T-cell (primary cell): ENCODE results near the gene TSC2. TPM values are rescaled to one million over a fixed set of nuclear protein-coding genes. Genes with fewer than 3 reads are reported as not detected.
A peak's percentile ranks its signal among the peaks of the same experiment; 100 is the strongest.

Experiments used
- ATAC-seq, 4 experiments: fragments of 200-7000 bp in 3 of 4; fragments of 150-1000 bp in 1 of 4; cut with Tn5 transposase; replicated peaks in 1 of 4; 1 replicate in 3 of 4; 2 replicates in 1 of 4; pipeline ENCODE4 v1.10.0; 2021; ENCODE audit warnings: moderate library complexity in 3 of 4, mild to moderate bottlenecking in 2 of 4, moderate number of reproducible peaks in 1 of 4
- CTCF ChIA-PET, 2 donors: fragments of 300-600 bp; sonication (Branson Sonifier 250); formaldehyde crosslinking; loops; one replicate each; lab custom pipeline; 2022; ENCODE audit warnings: antibody characterized with exemption in 2 of 2; lab: Charles Lee
- POLR2A ChIA-PET, 2 donors: fragments of 300-600 bp; sonication (Branson Sonifier 250); formaldehyde crosslinking; loops; one replicate each; lab custom pipeline; 2022; ENCODE audit warnings: antibody characterized with exemption in 2 of 2; lab: Charles Lee
- DNase-seq, 35 experiments: peaks; one replicate each; pipeline versions ENCODE4 v3.0.0 to v3.0.0-alpha.2; 2013 to 2023
- H3K27ac ChIP-seq: one replicate; pipeline ENCODE4 v1.5.1; 2013; ENCODE audit warnings: low read length
- H3K27me3 ChIP-seq, 2 experiments: replicated peaks in 1 of 2; 1 replicate in 1 of 2; 2 replicates in 1 of 2; pipeline versions ENCODE4 v1.6.1 to v1.7.0; 2013; ENCODE audit warnings: low read length in 1 of 2, mixed read lengths in 1 of 2; ENCODE audit not compliant: control insufficient read depth in 2 of 2, insufficient read depth in 2 of 2; ENCODE audit errors: extremely low read depth in 1 of 2
- H3K36me3 ChIP-seq, 2 donors: 1 replicate in 1 of 2; 2 replicates in 1 of 2; pipeline versions ENCODE4 v1.6.1 to v1.7.0; 2013; ENCODE audit warnings: low read length in 1 of 2; ENCODE audit not compliant: control insufficient read depth in 2 of 2, insufficient read depth in 1 of 2; ENCODE audit errors: extremely low read depth in 1 of 2
- H3K4me1 ChIP-seq, 2 experiments: 1 replicate in 1 of 2; 2 replicates in 1 of 2; pipeline versions ENCODE4 v1.6.1 to v1.7.0; 2013; ENCODE audit warnings: low read length in 2 of 2, mixed read lengths in 1 of 2; ENCODE audit not compliant: insufficient read depth in 2 of 2, control insufficient read depth in 1 of 2; ENCODE audit errors: extremely low read depth in 1 of 2
- H3K4me3 ChIP-seq, 2 donors: 1 replicate in 1 of 2; 2 replicates in 1 of 2; pipeline versions ENCODE4 v1.5.1 to v1.7.0; 2013; ENCODE audit warnings: mild to moderate bottlenecking in 2 of 2, low read length in 1 of 2, moderate library complexity in 1 of 2; ENCODE audit not compliant: control insufficient read depth in 1 of 2; ENCODE audit errors: extremely low read depth in 1 of 2
- H3K9me3 ChIP-seq: 2 replicates; pipeline ENCODE4 v1.7.0; 2013
- H3K27ac Mint-ChIP-seq, 2 donors: one replicate each; pipeline ENCODE4 v1.8.0; 2020 to 2021; ENCODE audit warnings: mild to moderate bottlenecking in 2 of 2, mixed read lengths in 2 of 2
- H3K27me3 Mint-ChIP-seq, 2 donors: one replicate each; pipeline ENCODE4 v1.8.0; 2021 to 2022; ENCODE audit warnings: mixed read lengths in 2 of 2
- H3K36me3 Mint-ChIP-seq: one replicate; pipeline ENCODE4 v1.8.0; 2021; ENCODE audit warnings: mixed read lengths
- H3K4me1 Mint-ChIP-seq, 3 donors: one replicate each; pipeline ENCODE4 v1.8.0; 2020 to 2022; ENCODE audit warnings: mixed read lengths in 3 of 3, mild to moderate bottlenecking in 1 of 3
- H3K4me3 Mint-ChIP-seq, 3 donors: one replicate each; pipeline ENCODE4 v1.8.0; 2020 to 2022; ENCODE audit warnings: mild to moderate bottlenecking in 3 of 3, mixed read lengths in 3 of 3, moderate library complexity in 3 of 3
- H3K9me3 Mint-ChIP-seq, 3 donors: one replicate each; pipeline ENCODE4 v1.8.0; 2020 to 2022; ENCODE audit warnings: mixed read lengths in 3 of 3
- WGBS: methylation state at CpG from one replicate; pipeline ENCODE4 v1.1.5; 2013; ENCODE audit warnings: missing lambda C conversion rate; ENCODE audit not compliant: insufficient coverage; 5-methylcytosine and 5-hydroxymethylcytosine counted together
- total RNA-seq, 35 experiments: library from RNA in 6 of 35; stranded (reverse) in 6 of 35; fragments of 120-200 nt in 1 of 35; gene quantifications; one replicate each; pipeline versions ENCODE4 v1.2.1 to v1.2.4 and lab custom pipeline; 2013 to 2026

Gene TSC2
- total RNA-seq, 5 donors from 2014 or later (not counting 1 experiment from before 2014, with no cell fraction given), result 134 to 181 (median 161) TPM

DNA sequence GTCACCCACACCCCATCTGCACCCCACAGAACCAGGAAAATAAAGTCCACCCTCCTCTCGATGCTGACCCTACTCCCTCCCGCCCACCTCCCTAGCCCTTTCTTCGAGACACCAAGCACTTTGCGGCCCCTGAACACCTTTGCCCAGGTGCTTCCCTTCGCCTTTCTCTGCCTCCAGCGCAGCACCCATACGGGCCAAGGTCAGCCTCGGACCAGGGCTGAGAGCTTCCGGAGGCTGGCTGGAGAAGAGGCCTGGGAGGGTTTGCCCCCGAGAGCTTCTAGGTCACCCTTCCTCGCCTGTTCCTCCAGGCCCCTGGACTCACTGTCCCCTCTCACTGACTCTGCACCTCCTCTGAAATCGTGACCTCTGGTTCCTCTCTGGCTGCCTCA, 23.8 kb upstream of the TSC2 start:
- CTCF ChIA-PET, result interaction anchor here in 1 of 2 donors (0.8 to 1.0 kb wide), 2 partner anchors 117 to 129 kb away, joined by 3 read pairs; no protein-coding TSS in a partner anchor
- 90% methylated on average over 12 of the region's 12 CpGs for WGBS
- Mint-ChIP-seq H3K4me3 (peak overlapping the region in 1 of 3 donors; percentile 32), H3K9me3 (no peaks in the 10 kb centered on the region), H3K27me3 (peaks cover 8 to 26% of the 10 kb centered on the region in 2 donors), H3K36me3 (no peaks in the 10 kb centered on the region), H3K4me1 (peaks cover 13 to 30% (median 16%) of the 10 kb centered on the region in 3 donors), H3K27ac (peak overlapping the region in 1 of 2 donors; percentile 52)
- H3K9me3 ChIP-seq, result no peaks in the 10 kb centered on the region
- peaks cover 2 to 50% of the 10 kb centered on the region in 2 experiments for H3K4me1 ChIP-seq
- H3K4me3 ChIP-seq, result no peak overlapping the region
- DNase-seq (no peak), ATAC-seq (no peak)
- peaks cover 0 to 61% of the 10 kb centered on the region in 2 experiments for H3K27me3 ChIP-seq
- H3K36me3 ChIP-seq, result no peaks in the 10 kb centered on the region
- H3K27ac ChIP-seq, result no peak overlapping the region
- POLR2A ChIA-PET, result no interaction called here

DNA sequence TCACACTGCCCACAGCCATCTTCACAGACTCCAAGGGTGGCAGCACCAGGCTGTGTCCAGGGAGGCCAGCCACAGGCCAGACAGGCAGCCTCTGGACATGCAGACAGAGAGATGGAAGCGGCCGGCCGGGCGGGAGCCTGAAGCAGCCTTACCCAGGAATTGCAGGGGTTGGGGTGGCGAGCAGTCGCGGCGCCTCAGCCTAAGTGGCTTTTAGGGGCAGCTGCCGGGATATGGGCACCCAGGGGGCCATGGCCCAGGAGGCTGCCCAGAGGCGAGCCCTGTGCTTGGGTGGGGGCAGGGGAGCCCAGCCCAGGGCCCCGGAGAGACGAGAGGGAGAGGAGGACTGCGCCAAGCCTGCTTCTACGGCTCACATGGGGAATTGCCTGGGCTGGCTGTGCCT, 22.5 kb upstream of the TSC2 start:
- H3K9me3 ChIP-seq, result no peaks in the 10 kb centered on the region
- Mint-ChIP-seq H3K9me3 (no peaks in the 10 kb centered on the region), H3K27ac (peak overlapping the region in 1 of 2 donors; percentile 27), H3K36me3 (no peaks in the 10 kb centered on the region), H3K4me1 (peaks cover 13 to 30% (median 16%) of the 10 kb centered on the region in 3 donors), H3K27me3 (peaks cover 8 to 24% of the 10 kb centered on the region in 2 donors), H3K4me3 (peak overlapping the region; percentile 36 to 72 (median 51))
- H3K4me1 ChIP-seq, result peaks cover 2 to 47% of the 10 kb centered on the region in 2 experiments
- WGBS, result 97% methylated on average over 10 of the region's 14 CpGs
- H3K27me3 ChIP-seq, result peaks cover 0 to 51% of the 10 kb centered on the region in 2 experiments
- ChIA-PET POLR2A (no interaction called here), CTCF (no interaction called here)
- H3K27ac ChIP-seq, result no peak overlapping the region
- ATAC-seq, result no peak
- DNase-seq, result no peak
- H3K4me3 ChIP-seq, result no peak overlapping the region
- no peaks in the 10 kb centered on the region for H3K36me3 ChIP-seq

DNA sequence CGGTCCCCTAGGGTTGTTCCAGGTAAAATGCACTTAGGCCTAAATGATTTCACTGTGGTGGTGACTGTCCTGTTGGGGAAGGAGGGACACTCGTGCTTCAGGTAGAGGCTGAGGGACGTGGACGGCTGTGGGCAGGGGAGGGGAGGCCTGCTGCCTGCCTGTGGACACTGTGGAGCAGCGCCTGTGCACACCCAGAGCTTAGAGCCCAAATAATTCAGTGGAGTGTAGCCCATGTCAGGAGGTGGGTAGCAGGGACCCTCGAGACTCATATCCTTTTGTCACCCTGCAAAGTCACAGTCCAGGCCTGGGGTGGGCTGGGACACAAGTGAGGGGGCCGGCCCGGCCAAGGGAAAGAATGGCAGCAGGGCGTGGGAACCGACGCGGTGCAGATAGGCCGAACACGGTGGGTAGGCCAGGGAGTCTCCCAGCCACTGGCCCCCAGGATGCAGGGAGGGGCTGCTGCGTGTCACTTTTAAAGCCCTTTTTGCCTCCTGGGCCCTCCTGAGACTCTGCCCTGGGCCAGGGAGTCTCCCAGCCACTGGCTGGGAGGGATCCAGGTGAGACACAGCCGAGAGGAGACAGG, 21.8 kb upstream of the TSC2 start:
- WGBS, result 96% methylated on average over 15 of the region's 16 CpGs
- Mint-ChIP-seq H3K4me3 (peak overlapping the region; percentile 56 to 72 (median 63)), H3K36me3 (no peaks in the 10 kb centered on the region), H3K4me1 (peaks cover 13 to 26% (median 14%) of the 10 kb centered on the region in 3 donors), H3K27ac (no peak overlapping the region), H3K9me3 (no peaks in the 10 kb centered on the region), H3K27me3 (peaks cover 8 to 19% of the 10 kb centered on the region in 2 donors)
- ChIA-PET CTCF (no interaction called here), POLR2A (interaction anchor here in 1 of 2 donors (0.6 kb wide), 1 partner anchor 129 kb away, joined by 3 read pairs; the partner anchor contains the start of gene TRAF7)
- H3K4me1 ChIP-seq, result peaks cover 2 to 41% of the 10 kb centered on the region in 2 experiments
- DNase-seq (no peak), ATAC-seq (no peak)
- H3K27ac ChIP-seq, result no peak overlapping the region
- peak overlapping the region in 1 of 2 donors; percentile 46 for H3K4me3 ChIP-seq
- H3K36me3 ChIP-seq, result no peaks in the 10 kb centered on the region
- peaks cover 0 to 44% of the 10 kb centered on the region in 2 experiments for H3K27me3 ChIP-seq
- no peaks in the 10 kb centered on the region for H3K9me3 ChIP-seq

DNA sequence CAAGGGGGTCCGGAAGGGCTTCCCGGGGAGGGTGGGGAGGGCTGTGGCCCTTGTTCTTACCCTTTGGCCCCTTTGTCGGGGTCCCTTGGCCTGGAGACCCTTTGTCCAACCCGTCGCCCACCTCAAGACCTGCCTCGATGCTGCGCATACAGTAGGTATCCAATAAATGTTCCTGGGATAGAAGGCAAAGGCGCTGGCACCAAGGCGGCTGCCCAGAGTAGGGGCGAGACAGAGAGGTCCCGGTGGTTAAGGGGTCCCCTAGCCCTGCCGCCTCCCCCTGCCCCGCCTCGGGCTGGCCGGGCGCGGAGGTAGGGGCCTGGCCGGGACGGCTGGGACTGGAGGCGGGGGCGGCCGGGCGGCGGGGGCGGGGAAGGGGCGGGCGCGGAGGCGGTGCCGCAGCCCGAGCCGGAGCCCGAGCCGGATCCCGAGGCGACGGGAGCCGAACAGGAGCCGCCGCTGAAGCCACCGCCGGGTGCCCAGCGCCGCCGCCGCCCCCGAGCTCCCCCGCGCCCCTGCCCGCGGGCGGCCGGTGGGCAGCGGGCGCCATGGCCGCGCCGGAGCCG, 21.2 kb upstream of the TSC2 start, which contains the start of gene NHERF2:
Gene NHERF2, plus strand, starts transcription at position 442 of the 563 bp plus-strand sequence. Its CDS starts 104 bp downstream, at position 546.
- 12% methylated on average over 47 of the region's 59 CpGs for WGBS
- peaks cover 13 to 26% (median 14%) of the 10 kb centered on the region in 3 donors for H3K4me1 Mint-ChIP-seq
- peaks cover 7 to 13% of the 10 kb centered on the region in 2 donors for H3K27me3 Mint-ChIP-seq
- H3K27ac Mint-ChIP-seq, result peak within 1 kb of the TSS in 1 of 2 donors; percentile 22
- ChIA-PET POLR2A (interaction anchor here in 1 of 2 donors (0.6 kb wide), 2 partner anchors 129 to 489 kb away, joined by 3 to 6 read pairs; partner anchors contain the start of gene TRAF7), CTCF (no interaction called here)
- Histone ChIP-seq H3K27ac (no peak within 1 kb of the TSS), H3K4me3 (peak within 1 kb of the TSS; percentile 23 to 55), H3K36me3 (no peaks in the 10 kb centered on the region), H3K4me1 (peaks cover 2 to 41% of the 10 kb centered on the region in 2 experiments), H3K27me3 (peaks cover 0 to 44% of the 10 kb centered on the region in 2 experiments), H3K9me3 (no peaks in the 10 kb centered on the region)
- peak; percentile 41 to 48 (median 45) for ATAC-seq
- no peaks in the 10 kb centered on the region for H3K36me3 Mint-ChIP-seq
- DNase-seq, result peak in 4 of 35 experiments; percentile 29 to 60 (median 35)
- H3K9me3 Mint-ChIP-seq, result no peaks in the 10 kb centered on the region
- peak within 1 kb of the TSS; percentile 70 to 75 (median 72) for H3K4me3 Mint-ChIP-seq

DNA sequence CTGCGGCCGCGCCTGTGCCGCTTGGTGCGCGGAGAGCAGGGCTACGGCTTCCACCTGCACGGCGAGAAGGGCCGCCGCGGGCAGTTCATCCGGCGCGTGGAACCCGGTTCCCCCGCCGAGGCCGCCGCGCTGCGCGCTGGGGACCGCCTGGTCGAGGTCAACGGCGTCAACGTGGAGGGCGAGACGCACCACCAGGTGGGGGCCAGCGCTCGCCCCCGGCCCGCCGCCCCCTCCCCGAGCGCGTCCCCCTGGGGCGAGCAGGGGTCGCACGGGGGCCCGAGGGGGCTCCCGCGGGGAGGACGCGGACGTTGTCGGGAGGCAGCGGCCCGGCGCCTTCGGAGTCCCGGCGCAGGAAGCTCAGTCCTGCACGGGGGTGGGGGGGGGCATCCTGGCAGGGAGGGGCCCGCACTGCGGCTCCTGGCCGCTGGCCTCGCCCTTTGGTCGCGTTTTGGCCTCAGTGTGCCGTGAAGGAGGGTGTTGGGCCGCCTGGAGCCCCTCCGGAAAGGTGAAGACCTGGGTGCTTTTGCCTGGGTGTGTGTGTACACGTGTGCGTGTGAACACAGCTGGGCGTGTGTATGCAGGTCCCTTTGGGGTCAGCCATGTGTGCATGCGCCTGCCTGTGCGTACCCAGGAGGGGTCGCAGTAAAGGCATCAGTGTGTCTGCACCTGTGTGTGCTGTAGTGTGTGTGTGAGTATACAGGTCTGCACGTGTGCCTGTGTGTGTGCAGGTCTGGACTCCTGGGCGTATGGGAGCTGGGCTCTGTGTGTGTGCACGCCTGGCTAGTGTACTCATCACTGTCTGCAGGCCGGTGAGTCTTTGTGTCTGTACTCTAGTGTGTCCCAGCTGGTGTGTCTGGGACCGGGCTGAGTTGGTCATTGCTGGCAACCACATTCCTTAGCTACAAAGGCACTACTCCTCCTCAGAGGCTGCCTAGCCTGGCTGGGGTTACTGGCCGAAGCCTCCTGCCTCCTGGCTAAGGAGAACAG, 20.5 kb upstream of the TSC2 start:
- WGBS, result 9% methylated on average over 76 of the region's 76 CpGs
- Mint-ChIP-seq H3K27me3 (peaks cover 4 to 10% of the 10 kb centered on the region in 2 donors), H3K27ac (peak overlapping the region in 1 of 2 donors; percentile 22), H3K4me3 (peak overlapping the region; percentile 70 to 75 (median 72)), H3K4me1 (peaks cover 13 to 26% (median 14%) of the 10 kb centered on the region in 3 donors), H3K36me3 (no peaks in the 10 kb centered on the region), H3K9me3 (no peaks in the 10 kb centered on the region)
- no peaks in the 10 kb centered on the region for H3K36me3 ChIP-seq
- ChIA-PET POLR2A (interaction anchor here in 1 of 2 donors (0.6 kb wide), 3 partner anchors 128 to 1921 kb away, joined by 3 to 6 read pairs (median 5); partner anchors contain the start of gene TRAF7), CTCF (no interaction called here)
- peak; percentile 16 to 44 (median 36) for ATAC-seq
- H3K27ac ChIP-seq, result no peak overlapping the region
- H3K9me3 ChIP-seq, result no peaks in the 10 kb centered on the region
- H3K4me1 ChIP-seq, result peaks cover 2 to 40% of the 10 kb centered on the region in 2 experiments
- H3K4me3 ChIP-seq, result peak overlapping the region; percentile 23 to 55
- H3K27me3 ChIP-seq, result peaks cover 0 to 38% of the 10 kb centered on the region in 2 experiments
- peak in 4 of 35 experiments; percentile 27 to 43 (median 28) for DNase-seq
